ENCODE measurements around the gene ZNF438.

The ZNF438 gene

DNA sequence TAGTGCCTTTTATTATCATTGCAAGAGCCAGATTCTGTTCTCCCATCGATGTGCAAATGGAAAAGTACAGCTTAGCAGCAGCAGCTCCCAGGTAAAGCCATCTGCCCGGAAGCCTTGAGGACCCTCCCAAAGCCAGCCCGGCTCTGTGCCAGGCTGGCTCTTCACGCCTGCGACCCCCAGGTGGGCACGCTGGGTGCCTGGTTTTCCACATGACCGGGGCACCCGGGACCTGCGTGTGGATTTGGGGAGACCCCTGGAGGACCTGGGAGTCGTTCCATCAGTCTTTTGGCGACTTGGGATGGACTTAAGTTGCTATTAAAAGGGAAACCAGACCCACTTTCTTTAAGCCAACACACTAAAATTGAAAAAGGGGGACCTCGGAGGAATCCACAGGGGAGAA, 196.5 kb downstream of the ZNF438 start:
- TF ChIP-seq Cebpa-rat (IDR thresholded peaks at IDR 0.05), result no peak
- no peaks in the 10 kb centered on the region for H3K4me1 ChIP-seq
- H3K4me2 ChIP-seq, result no peak overlapping the region
- no peaks in the 10 kb centered on the region for H3K9me3 ChIP-seq
- H4K20me1 ChIP-seq, result no peaks in the 10 kb centered on the region
- no peaks in the 10 kb centered on the region for H3K27me3 ChIP-seq
- H3K27ac ChIP-seq, result no peak overlapping the region
- H3K36me3 ChIP-seq, result no peaks in the 10 kb centered on the region
- no peak overlapping the region for H3K9ac ChIP-seq
- H3K4me3 ChIP-seq, result no peak overlapping the region

DNA sequence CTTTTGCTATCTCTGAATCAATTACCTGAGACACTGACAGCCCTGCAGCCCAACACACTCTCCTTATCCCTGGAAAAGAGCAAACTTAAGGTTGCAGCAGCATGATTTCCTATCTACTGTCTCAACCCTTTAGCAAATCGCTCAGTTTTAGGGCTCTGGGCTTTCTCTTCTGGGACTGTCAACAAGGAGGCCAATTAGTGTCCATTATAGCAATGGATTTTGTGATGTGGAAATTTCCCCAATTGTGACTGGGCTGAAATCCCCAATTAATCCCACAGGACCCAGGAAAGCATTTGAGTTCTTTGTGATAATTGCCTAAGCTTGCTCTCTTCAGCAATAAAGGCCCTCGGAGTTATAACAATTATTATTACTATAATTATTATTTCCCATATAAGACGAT, 197.0 kb downstream of the ZNF438 start:
- H3K9me3 ChIP-seq, result no peaks in the 10 kb centered on the region
- no peak overlapping the region for H3K9ac ChIP-seq
- no peak for TF ChIP-seq Cebpa-rat (IDR thresholded peaks at IDR 0.05)
- no peaks in the 10 kb centered on the region for H3K36me3 ChIP-seq
- no peak overlapping the region for H3K27ac ChIP-seq
- no peaks in the 10 kb centered on the region for H3K4me1 ChIP-seq
- H3K4me3 ChIP-seq, result no peak overlapping the region
- H3K27me3 ChIP-seq, result no peaks in the 10 kb centered on the region
- no peaks in the 10 kb centered on the region for H4K20me1 ChIP-seq
- no peak overlapping the region for H3K4me2 ChIP-seq

DNA sequence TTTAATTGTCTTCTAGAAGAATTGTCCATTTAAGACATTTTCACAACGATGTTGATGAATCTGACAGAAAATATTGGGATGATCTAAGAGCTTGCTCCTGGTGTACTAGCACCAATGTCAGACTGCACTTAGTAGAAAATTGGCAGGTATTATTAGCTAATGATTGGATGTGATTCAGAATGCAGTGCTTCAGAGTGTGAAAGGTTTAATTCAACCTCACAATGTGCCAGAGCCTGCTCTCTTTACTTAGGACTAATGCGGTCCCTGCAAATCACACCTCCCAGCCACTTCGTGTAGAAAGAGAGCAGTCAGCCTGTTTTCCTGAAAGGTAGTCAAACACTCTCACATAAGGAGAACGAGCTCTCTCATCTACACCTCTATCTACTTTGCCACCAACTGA, 197.5 kb downstream of the ZNF438 start:
- Histone ChIP-seq H3K27me3 (no peaks in the 10 kb centered on the region), H3K9ac (no peak overlapping the region), H4K20me1 (no peaks in the 10 kb centered on the region), H3K4me1 (no peaks in the 10 kb centered on the region), H3K27ac (no peak overlapping the region), H3K9me3 (no peaks in the 10 kb centered on the region), H3K36me3 (no peaks in the 10 kb centered on the region), H3K4me2 (no peak overlapping the region), H3K4me3 (no peak overlapping the region)
- no peak for TF ChIP-seq Cebpa-rat (IDR thresholded peaks at IDR 0.05)

DNA sequence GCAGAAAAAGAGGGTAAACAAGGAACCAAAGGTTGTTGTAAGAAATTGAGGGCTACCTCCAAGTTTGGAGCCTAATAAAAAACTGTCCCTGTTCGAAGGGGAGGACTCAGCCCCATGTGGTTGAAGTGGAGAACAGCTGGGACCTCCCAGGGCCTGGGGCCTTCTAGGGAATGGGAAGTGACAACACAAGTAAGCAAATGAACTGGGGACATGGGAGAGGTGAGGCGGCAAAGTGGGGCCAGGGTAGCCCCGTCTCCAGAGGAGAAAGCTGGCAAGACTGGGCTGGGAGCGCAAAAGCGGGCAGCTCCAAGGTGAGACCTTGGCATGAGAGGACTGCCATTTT, 198.1 kb downstream of the ZNF438 start:
- H3K4me1 ChIP-seq, result no peaks in the 10 kb centered on the region
- H4K20me1 ChIP-seq, result no peaks in the 10 kb centered on the region
- no peak overlapping the region for H3K4me3 ChIP-seq
- H3K36me3 ChIP-seq, result no peaks in the 10 kb centered on the region
- H3K27me3 ChIP-seq, result no peaks in the 10 kb centered on the region
- H3K9me3 ChIP-seq, result no peaks in the 10 kb centered on the region
- H3K4me2 ChIP-seq, result no peak overlapping the region
- H3K9ac ChIP-seq, result no peak overlapping the region
- no peak overlapping the region for H3K27ac ChIP-seq
- no peak for TF ChIP-seq Cebpa-rat (IDR thresholded peaks at IDR 0.05)

DNA sequence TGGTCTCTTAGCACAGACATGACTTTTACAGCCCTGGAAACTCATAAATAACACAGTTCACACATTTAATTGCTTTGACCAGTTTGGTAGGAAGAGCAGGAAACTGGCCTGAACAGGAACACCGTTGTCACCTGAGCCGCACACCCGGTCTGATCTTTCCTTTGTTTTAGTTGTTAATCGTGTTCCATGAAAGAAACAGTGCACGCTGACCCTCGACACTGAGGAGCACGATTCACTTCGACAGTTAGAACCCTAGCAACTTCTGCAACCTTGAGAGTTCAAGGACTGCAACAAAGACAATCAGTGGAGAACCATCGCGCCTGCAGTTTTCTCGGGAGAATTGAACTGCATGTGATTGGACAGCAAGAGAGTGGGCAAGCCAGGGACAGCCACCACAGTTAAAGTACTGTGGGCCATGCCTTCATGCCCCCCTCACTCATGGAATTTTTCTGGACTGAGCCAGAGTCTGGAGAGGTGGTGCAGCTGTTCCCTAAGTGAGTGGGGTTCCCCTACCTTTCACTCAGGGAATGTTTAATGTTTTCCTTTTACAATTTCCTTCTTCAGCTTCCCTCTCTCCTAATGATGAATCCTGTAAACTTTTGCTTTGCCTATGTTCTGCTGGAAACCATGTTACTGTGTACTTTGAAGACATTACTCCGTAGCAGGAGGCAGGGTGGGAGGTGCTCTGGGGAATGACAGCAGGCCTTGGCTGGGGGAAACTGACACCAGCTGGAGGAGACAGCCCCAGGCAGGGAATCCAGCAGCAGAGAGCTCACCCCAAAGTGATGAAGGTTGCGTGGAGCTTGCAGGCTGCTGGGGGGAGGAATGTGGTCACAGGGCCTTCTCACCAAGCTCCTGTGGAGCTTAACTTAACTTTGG, 198.7 kb downstream of the ZNF438 start:
- Histone ChIP-seq H4K20me1 (no peaks in the 10 kb centered on the region), H3K4me3 (no peak overlapping the region), H3K27me3 (no peaks in the 10 kb centered on the region), H3K9ac (no peak overlapping the region), H3K4me2 (no peak overlapping the region), H3K36me3 (no peaks in the 10 kb centered on the region), H3K9me3 (no peaks in the 10 kb centered on the region), H3K27ac (no peak overlapping the region), H3K4me1 (no peaks in the 10 kb centered on the region)
- no peak for TF ChIP-seq Cebpa-rat (IDR thresholded peaks at IDR 0.05)

DNA sequence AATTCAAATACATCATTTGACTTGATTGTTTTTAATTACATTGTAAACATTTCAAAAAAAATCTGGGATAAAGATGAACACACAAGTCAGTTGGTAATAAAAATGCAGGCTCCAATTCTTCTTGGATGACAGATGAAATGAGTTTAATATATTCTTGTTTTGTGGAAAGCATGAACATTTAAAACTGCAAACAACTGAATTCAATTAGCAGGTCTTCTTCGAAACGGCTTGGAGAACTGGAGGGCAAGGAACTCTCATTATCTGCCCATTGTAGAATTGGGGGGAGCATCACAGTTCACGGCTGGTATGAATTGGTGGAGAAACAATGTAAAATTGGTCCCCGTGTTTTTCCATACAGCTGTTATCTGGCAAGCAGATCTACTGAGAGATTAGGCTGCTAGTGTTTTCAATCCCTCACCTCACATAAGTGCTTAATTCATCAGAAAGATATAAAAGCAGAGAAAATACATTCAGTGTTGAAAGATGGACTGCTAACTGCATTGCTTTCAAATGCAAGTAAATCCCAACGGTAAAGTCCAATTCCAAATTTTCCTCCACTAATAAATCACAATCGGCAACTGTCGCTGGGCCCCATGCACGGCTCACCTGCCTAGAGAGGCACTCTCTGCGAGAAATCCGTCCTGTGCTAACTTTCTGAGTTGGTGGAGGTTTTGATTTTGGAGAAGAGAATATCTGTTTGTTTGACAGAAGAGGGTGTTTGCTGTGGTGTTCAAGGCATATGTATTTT, 199.5 kb downstream of the ZNF438 start:
- H3K4me2 ChIP-seq, result no peak overlapping the region
- no peaks in the 10 kb centered on the region for H3K9me3 ChIP-seq
- H3K9ac ChIP-seq, result no peak overlapping the region
- no peak for TF ChIP-seq Cebpa-rat (IDR thresholded peaks at IDR 0.05)
- no peaks in the 10 kb centered on the region for H4K20me1 ChIP-seq
- H3K27me3 ChIP-seq, result no peaks in the 10 kb centered on the region
- H3K4me3 ChIP-seq, result no peak overlapping the region
- no peaks in the 10 kb centered on the region for H3K4me1 ChIP-seq
- H3K27ac ChIP-seq, result no peak overlapping the region
- no peaks in the 10 kb centered on the region for H3K36me3 ChIP-seq

DNA sequence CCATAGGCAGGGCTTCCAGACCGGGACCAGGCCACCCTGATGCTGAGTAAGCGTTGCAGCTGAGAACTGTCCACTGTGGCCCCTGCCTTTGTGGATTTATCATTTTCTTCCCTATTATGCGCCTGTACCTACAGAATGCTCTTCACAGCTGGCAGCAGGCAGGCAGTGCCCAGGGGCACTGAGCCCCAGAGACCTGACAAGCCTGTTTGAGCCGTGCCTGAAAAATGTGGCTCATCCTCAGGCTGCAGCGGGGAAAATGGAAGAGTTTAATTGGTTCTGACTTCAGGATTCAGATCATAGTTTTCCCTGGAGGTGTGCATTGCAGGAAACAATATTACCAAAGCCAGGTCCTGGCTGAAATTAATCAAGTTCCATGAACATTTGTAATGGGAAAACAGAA, 200.2 kb downstream of the ZNF438 start:
- no peaks in the 10 kb centered on the region for H4K20me1 ChIP-seq
- H3K4me2 ChIP-seq, result no peak overlapping the region
- no peak overlapping the region for H3K9ac ChIP-seq
- TF ChIP-seq Cebpa-rat (IDR thresholded peaks at IDR 0.05), result no peak
- H3K36me3 ChIP-seq, result no peaks in the 10 kb centered on the region
- H3K4me3 ChIP-seq, result no peak overlapping the region
- H3K4me1 ChIP-seq, result no peaks in the 10 kb centered on the region
- no peaks in the 10 kb centered on the region for H3K9me3 ChIP-seq
- no peak overlapping the region for H3K27ac ChIP-seq
- H3K27me3 ChIP-seq, result no peaks in the 10 kb centered on the region

DNA sequence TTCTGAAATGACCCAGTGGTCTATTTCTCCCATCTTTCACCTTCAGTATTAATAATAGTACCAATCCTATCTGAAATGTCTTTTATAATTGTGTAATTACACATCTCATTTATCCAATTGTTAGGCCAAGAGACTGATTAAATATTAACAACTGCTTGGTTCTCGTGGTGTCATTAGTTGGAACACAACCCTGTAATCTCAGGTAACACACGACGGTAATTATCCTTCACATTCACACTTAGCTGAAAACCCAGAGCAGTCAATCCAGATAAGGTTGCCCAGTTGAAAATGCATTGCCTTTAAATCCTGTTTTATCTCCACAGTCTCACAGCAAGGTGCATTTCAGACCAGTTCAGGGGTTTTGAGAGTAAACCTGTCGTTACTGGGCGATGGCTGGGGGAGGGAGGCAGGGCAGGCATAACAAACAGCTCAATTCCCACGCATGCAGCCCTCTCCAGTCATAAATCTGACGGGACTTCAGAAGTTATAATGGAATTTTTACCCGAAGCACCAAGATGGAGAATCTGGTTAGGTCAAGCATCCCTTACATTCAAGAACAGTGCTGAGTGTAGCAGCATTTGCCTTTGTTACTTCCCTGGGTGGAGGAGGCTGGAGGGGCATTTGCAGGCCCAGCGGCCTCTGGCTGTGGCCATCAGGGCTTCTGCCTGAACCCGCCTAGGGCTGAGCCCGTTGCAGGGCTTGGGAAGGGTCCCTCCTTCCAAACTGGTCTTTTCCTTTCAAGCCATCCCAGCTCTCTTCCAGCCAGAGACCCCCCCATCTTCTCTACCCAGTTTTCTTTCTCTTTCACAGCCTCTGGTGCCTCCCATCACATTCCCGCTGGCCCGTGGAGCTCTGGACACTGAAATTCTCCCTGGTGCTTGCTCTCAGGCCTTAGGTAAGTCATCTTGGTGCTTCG, 201.1 kb downstream of the ZNF438 start:
- no peaks in the 10 kb centered on the region for H3K27me3 ChIP-seq
- H4K20me1 ChIP-seq, result no peaks in the 10 kb centered on the region
- H3K27ac ChIP-seq, result no peak overlapping the region
- H3K36me3 ChIP-seq, result no peaks in the 10 kb centered on the region
- H3K4me1 ChIP-seq, result no peaks in the 10 kb centered on the region
- H3K4me3 ChIP-seq, result no peak overlapping the region
- H3K4me2 ChIP-seq, result no peak overlapping the region
- no peak for TF ChIP-seq Cebpa-rat (IDR thresholded peaks at IDR 0.05)
- H3K9ac ChIP-seq, result no peak overlapping the region
- H3K9me3 ChIP-seq, result no peaks in the 10 kb centered on the region

DNA sequence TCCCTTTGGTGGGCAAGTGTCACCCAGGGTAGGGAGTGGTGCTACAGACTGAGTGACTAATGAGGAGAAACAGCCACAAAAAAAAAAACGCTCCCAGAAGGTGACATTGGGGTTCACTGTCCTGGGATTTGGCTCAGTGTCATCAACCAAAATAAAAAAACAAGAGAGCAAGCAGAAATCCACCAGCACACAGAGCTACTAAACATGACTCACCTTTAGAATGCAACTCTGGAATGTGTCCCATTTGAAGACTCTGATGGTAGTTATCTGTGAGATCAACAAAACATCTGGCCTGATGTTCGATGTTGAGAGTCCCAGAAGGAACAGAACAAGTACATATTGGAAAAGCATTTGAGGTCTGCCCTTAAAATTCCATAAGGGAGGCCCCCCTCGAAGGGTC, 201.8 kb downstream of the ZNF438 start:
- Histone ChIP-seq H3K4me2 (no peak overlapping the region), H3K4me3 (no peak overlapping the region), H3K4me1 (no peaks in the 10 kb centered on the region), H4K20me1 (no peaks in the 10 kb centered on the region), H3K36me3 (no peaks in the 10 kb centered on the region), H3K27me3 (no peaks in the 10 kb centered on the region), H3K27ac (no peak overlapping the region), H3K9ac (no peak overlapping the region), H3K9me3 (no peaks in the 10 kb centered on the region)
- no peak for TF ChIP-seq Cebpa-rat (IDR thresholded peaks at IDR 0.05)
